Measurements from ENCODE around the gene HDAC3.

DNA sequence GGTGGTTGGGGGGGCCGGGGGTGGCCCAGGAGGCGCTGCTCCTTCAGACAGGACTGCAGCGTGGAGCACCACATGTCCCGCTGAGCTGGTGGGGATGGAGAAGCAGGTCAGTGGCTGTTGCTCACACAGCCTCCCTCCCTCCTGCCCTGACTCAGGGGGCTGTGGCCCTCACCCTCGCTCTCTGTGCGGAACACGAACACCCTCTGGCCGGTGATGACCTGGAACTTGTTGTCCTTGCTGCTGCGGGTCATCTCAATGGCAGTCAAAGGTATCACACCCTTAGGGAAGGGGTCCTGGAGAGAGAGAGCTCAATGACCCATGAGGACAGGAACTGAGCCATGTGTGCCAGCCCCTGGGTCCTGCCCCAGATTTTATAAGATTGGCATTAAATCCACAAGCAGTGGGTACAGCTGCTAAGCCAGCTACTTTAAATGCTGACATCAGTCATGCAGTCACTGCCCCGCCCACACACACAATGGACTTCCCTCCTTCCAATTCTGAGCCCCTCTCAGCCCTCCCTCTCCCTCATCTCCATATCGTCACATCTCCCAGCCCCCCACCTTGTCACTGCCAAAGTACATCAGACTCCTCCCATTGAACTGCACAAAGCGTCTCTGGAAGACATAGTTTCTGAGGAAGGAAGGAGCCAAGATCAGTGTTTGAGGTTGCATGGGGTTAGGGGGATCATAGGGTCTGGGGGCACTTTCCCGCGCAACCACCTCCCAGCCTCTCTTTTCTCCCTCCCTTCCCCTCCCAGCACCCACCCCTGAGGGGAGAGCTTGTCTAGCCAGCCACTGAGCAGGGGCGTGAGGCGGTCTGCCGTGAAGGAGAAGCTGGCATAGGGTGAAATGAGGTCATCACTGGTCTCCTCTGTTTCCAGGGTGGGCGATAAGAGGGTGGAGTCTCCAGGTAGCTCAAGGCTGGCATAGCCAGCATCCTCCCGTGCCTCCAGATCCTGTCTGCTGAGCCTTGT lies 36.5 kb upstream of the HDAC3 start:
- TF ChIP-seq, protein P1, sequence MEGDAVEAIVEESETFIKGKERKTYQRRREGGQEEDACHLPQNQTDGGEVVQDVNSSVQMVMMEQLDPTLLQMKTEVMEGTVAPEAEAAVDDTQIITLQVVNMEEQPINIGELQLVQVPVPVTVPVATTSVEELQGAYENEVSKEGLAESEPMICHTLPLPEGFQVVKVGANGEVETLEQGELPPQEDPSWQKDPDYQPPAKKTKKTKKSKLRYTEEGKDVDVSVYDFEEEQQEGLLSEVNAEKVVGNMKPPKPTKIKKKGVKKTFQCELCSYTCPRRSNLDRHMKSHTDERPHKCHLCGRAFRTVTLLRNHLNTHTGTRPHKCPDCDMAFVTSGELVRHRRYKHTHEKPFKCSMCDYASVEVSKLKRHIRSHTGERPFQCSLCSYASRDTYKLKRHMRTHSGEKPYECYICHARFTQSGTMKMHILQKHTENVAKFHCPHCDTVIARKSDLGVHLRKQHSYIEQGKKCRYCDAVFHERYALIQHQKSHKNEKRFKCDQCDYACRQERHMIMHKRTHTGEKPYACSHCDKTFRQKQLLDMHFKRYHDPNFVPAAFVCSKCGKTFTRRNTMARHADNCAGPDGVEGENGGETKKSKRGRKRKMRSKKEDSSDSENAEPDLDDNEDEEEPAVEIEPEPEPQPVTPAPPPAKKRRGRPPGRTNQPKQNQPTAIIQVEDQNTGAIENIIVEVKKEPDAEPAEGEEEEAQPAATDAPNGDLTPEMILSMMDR (IDR thresholded peaks at IDR 0.05) = no peak
- no peak for TF ChIP-seq POLR2A (IDR thresholded peaks at IDR 0.05)

Measured in thyroid gland (tissue), 4 donors.